NCI-H2196 (cell line): ENCODE results near the gene SLC2A10.

ENCODE experiments used
- DNase-seq: peaks from one replicate; lab custom pipeline; 2025; ENCODE audit not compliant: unreplicated experiment; lab: John Stamatoyannopoulos, UW

SLC2A10 gene

GRCh38 chr20:46725186-46726165 is 16.0 kb downstream of the SLC2A10 start:
- DNase-seq, result no peak

DNA sequence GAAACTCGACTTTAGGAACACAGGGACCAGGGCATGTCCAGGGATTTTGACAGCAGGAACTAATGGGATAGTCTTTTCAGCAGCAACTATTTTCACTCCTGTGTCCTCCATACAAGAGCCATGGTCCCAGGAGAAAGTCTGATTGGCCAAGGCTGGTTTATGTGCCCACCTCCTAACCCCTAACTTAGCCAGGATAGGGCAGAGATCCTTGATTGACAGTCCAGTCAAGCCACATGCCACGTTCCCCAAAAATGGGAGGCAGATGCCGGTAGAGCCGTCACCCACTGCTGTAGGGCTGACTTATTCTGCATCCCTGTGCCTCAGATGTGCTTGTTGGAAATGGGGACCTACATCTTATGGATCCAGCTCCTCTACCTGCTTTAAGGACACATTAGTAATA is 22.3 kb downstream of the SLC2A10 start:
- DNase-seq, result no peak

- no peak for DNase-seq
These were observed 26.0 kb downstream of the SLC2A10 start for GRCh38 chr20:46735436-46735835.

GRCh38 chr20:46739431-46740213 is 30.2 kb downstream of the SLC2A10 start:
- peak; percentile 50 for DNase-seq

- no peak for DNase-seq
These were observed 30.8 kb downstream of the SLC2A10 start for GRCh38 chr20:46740214-46740609.

- DNase-seq, result peak; percentile 15
These were observed 32.6 kb downstream of the SLC2A10 start for GRCh38 chr20:46741924-46742668.

DNA sequence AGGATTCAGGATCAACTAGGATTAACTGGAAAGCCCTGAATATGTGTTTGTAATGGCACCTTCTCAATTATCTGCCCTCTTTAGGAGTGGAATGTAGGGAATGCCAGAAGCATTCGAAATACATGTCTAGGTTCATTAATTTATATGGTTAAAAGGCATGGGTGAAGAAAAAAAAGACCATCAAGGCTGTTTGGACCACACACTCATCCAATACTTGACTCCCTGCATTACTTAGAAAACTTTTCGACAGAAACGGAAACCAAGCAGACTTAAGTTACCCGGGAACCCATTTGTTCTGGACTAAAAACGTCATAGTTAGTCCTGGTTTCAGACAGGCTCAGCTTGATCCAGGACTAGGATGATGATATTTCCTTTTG is 33.2 kb downstream of the SLC2A10 start:
- DNase-seq, result no peak

- no peak for DNase-seq
These were observed 33.6 kb downstream of the SLC2A10 start for GRCh38 chr20:46743088-46743487.

DNA sequence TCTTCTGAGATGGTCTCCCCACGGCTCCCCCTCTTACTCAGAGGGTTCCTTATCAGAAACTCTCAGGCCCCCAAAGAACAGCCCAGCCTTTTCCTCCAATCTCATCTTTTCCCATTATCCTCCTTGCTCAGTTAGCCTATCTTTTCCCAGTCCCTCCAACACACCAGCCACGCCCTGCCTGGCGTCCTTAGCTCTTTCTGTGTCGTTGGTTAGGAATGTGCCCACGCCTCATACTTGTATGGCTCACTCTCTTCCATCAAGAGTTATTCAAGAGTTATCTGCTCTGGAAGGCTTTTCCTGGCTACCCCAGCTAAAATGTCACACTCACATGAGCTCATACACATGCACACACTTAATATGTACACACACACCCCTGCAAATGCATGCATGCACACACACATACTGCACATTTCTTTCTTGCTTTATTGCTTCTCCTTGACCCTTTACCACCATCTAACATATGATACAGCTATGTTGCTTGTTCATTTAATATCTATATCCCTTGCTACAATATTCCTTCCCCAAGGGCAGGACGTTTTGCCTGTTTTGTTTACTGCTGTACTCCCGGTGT is 37.6 kb downstream of the SLC2A10 start:
- no peak for DNase-seq

DNA sequence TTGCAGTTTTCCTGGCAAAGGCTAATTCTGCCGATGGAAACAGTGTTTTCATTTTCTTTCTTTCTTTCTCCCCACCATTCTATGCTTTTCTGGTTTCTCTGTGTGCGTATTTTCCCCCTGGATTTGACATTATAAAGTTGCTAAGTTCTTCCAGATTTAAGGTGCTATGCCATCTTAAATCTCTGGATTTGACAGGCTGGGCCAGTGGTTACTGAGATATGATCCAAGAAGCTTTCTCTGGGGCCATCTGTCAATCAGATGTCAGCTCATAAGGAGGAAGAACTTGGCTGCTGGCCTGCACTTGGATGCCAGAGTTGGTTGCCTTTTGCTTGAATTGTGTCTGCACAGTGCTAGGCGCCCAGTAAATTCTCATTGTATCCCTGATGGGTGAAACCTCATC is 39.7 kb downstream of the SLC2A10 start:
- DNase-seq, result no peak

DNA sequence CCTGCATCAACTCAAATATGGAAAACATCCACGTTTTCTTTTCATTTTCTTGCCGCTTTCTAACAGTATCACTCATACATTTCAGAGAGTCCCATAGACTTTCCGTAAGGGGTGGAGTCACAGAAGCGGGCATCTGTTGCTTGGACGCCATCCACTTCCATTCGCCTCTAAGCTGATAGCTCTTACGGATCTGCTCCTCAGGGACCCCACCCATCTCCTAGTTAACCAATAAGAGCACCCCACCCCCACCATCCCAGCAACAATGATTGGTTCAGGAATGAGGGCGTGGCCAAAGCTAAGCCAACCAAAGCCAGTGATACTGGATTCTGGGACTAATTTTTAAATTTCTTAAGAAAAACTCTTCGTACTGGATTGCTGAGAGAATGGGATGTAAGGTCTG is 42.4 kb downstream of the SLC2A10 start:
- no peak for DNase-seq

- peak; percentile 61 for DNase-seq
These were observed 43.3 kb downstream of the SLC2A10 start for GRCh38 chr20:46752728-46753127.

GRCh38 chr20:46755483-46756413 is 46.3 kb downstream of the SLC2A10 start:
- no peak for DNase-seq

GRCh38 chr20:46756419-46756818 is 47.0 kb downstream of the SLC2A10 start:
- DNase-seq, result no peak

GRCh38 chr20:46757135-46757534 is 47.7 kb downstream of the SLC2A10 start:
- DNase-seq, result no peak

DNA sequence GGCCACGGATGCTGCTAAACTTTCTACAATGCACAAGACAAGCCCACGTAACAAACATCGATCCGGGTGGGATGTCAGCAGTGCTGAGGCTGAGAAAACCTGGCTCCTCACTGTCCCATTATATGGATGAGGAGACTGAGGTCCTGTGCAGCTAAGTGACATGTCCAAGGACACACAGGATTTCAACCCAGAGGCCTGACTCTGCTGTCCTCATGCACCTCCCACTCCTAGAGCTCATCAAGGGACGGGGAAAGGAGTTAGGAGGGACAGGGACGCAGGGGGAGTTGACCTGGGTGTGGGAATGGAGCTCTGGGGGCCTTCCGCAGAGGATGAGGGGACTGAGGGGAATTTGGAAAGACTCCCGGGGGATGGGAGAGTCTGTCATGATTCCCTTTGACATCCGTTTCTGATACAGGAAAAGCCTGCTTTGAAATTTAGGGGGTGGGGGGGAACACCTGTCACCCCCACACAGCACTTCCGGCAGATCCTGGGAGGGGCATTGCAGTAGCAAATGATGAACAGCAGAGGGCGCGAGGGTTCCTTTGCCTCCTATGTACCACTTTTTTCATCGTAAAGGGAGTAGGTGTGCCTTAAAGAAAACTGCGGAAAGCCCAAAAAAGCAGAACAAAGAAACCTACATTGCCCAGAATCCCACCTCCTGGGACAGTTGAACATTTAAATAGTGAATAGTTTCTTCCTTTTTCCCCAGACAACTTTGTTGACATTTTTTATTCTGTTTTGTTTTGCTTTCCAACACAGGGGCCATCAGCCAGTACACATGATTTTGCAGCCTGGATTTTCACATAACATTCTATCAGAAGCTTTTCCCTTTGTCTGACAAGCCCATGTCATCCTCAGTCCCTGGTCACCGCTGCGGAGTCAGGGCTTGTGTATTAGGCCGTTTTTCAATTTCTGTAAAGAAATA is 48.6 kb downstream of the SLC2A10 start:
- DNase-seq, result peak; percentile 75

- no peak for DNase-seq
These were observed 49.6 kb downstream of the SLC2A10 start for GRCh38 chr20:46758929-46759669.

DNA sequence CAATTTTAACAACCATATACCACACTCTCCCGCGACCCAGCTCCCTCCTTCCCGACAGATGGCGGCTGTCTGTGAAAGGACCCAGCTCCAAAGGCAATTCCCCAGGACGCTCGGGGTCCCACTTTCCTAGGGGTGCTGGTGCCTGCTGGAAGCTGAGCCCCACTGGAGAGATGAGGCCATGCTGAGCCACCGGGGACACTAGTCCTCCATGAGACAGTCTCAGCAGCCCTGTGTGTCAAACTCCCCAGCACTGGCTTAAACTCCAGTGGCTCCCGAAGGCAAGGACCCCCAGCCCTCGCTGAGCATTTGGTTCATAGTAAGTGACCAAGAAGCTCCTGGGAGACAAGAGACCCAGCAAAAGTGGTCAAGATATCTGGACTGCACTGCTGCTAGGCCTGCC is 52.1 kb downstream of the SLC2A10 start:
- no peak for DNase-seq
